ENCODE data around the gene SH2D2A.

SH2D2A gene

DNA sequence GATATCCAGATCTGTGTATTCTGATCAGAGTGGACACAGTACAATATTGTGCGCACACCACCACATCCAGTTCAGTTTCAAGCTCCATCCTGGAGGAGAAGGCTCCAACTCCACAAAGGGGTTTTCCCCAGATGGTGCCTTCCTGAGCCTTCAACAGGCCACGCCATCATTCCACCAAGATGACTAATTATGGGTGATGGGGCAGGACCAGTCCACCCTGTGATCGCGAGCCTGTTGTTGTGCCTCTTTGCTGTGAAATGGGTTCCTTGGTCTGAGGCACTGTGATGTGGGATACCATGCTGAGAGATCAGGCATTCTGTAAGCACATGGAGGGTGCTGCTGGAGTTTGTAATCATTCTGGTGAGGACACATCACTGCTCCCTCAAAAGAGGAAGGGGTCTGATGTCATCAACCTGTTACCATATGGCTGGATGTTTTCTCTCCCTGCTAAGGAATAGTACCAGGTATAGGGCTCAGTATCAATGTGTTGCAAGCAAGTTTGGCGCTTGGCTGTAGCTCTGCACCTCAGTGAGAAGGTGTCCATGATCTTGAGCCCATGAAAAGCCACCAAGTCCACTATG, 6.7 kb upstream of the SH2D2A start:
- DNase-seq (ENCODE audit: low spot score): no peak

DNA sequence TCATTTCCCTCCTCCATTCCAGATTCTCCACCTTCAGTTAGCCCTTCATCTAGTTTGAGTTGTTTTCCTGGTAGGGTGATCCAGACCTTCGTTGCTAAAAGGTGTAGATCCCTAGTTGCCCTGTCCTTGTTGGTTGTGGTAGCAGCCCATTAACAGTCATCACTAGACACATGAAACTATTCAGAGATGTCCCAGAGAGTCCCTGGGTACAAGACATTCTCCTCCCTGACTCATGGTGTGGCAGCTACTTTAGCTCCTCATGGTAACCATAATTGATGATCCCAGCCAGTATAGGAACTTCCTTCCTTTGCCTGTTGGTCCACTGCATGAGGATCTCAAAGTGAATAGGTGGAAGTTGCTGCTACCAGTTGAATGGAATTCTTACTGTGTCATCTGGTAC, 6.0 kb upstream of the SH2D2A start:
- DNase-seq (ENCODE audit: low spot score): no peak

DNA sequence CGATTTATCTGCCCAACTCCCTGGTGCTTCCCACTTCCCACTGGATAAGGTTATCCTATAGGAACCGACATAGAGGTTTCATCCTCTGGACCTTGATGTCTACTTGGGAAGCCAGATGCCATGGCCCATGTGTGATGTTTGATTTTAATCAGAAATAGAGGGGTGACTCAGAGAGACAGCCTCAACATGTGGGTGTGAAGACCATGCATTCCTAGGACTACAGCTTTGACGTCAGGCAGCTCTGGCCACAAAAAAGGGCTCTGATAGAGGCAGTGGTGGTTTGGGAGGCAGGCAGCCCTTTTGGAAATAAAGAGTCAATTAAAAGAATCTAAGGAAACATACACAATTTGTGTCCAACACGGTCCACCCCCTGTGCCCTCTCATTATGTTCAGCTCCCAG, 5.2 kb upstream of the SH2D2A start:
- DNase-seq (ENCODE audit: low spot score): no peak

- no peak for DNase-seq (ENCODE audit: low spot score)
Observed at GRCh38 chr1:156815961-156816422, 656 bp downstream of the SH2D2A start.

DNA sequence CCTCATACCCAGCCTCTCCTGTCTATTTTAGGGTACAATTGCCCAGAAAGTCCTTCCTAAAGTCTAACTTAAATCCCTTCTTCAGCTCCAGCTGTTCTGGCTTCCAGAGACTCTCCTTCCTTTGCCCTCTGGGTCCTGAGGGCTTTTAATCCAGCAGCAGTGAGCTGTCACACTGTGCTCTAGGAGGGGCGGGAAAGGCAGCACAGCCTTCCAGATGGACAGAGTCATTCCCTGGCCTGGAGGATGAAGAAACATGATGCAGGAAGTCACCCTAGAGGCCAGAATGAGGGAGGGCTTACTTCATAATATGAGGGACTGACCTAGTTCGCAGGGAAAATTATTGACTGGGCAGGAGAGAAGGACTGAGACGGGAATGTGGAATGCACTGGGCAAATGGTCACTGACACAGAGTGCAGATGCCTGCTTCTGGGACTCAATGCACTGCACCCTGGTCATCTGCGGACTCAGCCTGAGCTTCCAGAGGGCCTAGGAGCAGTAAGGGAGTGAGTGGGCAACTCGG, 1.3 kb downstream of the SH2D2A start:
- DNase-seq (ENCODE audit: low spot score): no peak

- no peak for DNase-seq (ENCODE audit: low spot score)
Observed at GRCh38 chr1:156814571-156815260, 1.9 kb downstream of the SH2D2A start.

DNA sequence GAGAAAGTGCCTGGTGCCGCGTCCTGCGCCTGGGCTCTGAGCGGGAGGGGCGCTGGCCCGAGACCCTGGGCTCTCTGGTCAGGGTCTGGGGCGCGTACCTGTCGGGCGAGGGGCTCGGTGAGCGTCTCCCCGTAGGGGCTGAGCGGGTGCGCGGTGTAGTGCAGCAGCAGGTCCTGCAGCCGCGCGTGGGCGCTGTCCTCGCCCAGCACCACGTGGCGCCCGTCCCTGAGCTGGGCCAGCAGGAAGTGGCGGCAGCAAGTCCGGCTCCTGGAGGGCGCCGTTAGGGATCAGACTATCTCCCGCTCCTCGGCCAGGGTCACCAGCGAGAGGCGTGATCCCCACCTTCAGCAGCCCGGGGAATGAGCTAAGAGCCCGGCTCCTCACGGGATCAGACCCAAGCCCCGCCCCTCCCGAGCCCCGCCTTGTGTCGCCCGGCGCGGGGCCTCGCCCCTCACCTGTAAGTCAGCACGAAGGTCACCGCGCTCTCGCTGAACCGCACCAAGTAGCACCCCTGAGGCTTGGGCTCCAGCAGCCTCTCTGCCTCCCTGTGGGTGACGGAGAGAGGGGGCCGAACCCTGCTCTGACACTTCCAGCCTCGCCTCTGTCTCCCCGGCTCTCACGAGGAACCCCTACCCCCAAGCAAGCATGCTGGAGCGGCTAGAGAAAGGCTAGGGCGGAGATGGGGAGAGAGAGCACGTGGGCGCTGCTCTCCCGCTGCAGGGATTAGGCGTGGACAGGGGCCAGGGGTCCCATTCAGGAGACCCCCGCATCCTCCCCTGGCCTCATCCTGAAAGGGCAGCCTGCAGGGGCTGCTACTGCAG, 2.7 kb downstream of the SH2D2A start:
- no peak for DNase-seq (ENCODE audit: low spot score)

DNA sequence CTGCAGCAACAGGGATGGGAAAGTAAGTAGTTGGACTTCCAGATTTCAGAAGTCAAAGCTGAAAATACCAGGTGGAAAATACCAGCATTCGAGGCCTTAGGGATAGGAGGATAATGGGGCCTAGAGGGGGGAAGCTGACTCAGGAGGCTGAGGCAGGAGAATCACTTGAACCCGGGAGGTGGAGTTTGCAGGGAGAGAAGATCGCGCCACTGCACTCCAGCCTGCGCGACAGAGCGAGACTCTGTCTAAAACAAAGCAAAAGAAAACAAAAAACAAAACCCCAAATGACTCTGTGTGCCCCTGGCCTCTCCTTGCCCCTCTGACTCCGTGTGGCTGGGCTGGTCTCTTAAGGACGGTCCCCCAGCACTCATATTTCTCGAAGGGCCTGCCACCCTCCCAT, 3.4 kb downstream of the SH2D2A start:
- DNase-seq (ENCODE audit: low spot score): no peak

GRCh38 chr1:156812293-156812990, 4.2 kb downstream of the SH2D2A start:
- no peak for DNase-seq (ENCODE audit: low spot score)

GRCh38 chr1:156811168-156811567, 5.5 kb downstream of the SH2D2A start:
- no peak for DNase-seq (ENCODE audit: low spot score)

- DNase-seq (ENCODE audit: low spot score): no peak
Observed at GRCh38 chr1:156809711-156810366, 6.8 kb downstream of the SH2D2A start.

- DNase-seq (ENCODE audit: low spot score): no peak
Observed at GRCh38 chr1:156809281-156809680, 7.4 kb downstream of the SH2D2A start.

GRCh38 chr1:156808186-156809030, 8.2 kb downstream of the SH2D2A start:
- DNase-seq (ENCODE audit: low spot score): no peak

- no peak for DNase-seq (ENCODE audit: low spot score)
Observed at GRCh38 chr1:156807627-156808026, 9.0 kb downstream of the SH2D2A start.

- DNase-seq (ENCODE audit: low spot score): no peak
Observed at GRCh38 chr1:156806512-156807440, 9.9 kb downstream of the SH2D2A start.

DNA sequence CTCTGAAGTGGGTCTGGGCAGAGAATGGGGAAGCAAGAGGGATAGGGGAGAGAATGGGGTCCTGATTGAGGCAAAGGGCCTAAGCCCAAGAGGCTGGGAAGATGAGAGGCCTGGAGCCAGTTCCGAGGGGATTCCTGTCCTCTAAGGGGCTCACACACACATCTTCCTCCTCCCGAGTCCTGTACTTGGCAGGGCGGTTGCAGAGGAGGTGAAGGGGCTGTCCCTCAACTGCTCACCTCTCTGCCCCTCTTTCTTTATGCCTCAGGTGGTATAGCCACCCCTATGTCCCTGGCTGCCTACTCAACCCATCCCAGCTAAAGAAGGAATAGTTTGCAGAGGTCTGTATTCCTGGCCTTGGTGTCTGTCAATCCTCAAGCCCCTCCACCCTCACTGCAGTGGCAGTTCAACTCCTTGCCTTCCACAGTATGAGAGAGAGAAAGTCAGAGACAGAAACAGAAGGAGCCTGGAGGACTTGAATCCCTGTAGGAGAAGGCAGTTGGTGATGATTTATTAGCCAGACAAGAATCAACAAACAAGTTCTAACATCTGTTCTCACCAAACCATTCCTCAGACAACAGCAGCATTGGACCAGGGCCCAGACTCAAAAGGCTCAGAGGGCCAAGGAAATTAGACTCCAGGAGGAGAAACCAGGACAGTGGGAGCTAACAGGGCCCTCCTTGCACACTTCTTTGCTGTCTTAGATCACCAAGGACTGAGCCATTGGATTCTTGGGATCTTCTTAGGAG, 10.7 kb downstream of the SH2D2A start:
- DNase-seq (ENCODE audit: low spot score): no peak

GRCh38 chr1:156804572-156805243, 11.9 kb downstream of the SH2D2A start:
- DNase-seq (ENCODE audit: low spot score): peak; percentile 34

- DNase-seq (ENCODE audit: low spot score): no peak
Observed at GRCh38 chr1:156804026-156804425, 12.6 kb downstream of the SH2D2A start.

Measured in putamen (tissue), 1 donor.